SK-N-SH (cell line): ENCODE results near the gene PPME1. TPM values are rescaled to one million over a fixed set of nuclear protein-coding genes. Genes with fewer than 3 reads are reported as not detected.

Experiments used
- CTCF ChIA-PET: fragments of 300-600, 350-600 bp; formaldehyde crosslinking; extraction: SDS; loops from one replicate; lab custom pipeline; 2021; lab: Yijun Ruan, JAX
- POLR2A ChIA-PET: fragments of 350-600 bp; sonication (Branson Sonifier 250); formaldehyde crosslinking; extraction: SDS; loops from one replicate; lab custom pipeline; 2020; ENCODE audit warnings: antibody characterized with exemption, inconsistent platforms; lab: Yijun Ruan, JAX
- DNase-seq: peaks from one replicate; pipeline ENCODE4 v3.0.0; 2012
- H2AFZ ChIP-seq: fragments of 200-600 bp; sonication (generic); 2 replicates; pipeline ENCODE4 v1.8.1; 2016; ENCODE audit warnings: antibody characterized with exemption, mild to moderate bottlenecking, low read depth
- H3F3A ChIP-seq: fragments of 200-600 bp; sonication (generic); replicated peaks from 2 replicates; pipeline ENCODE3; 2016; ENCODE audit warnings: antibody characterized with exemption, mild to moderate bottlenecking; ENCODE audit not compliant: insufficient read depth
- H3K27ac ChIP-seq, 2 experiments: fragments of 200-500 bp in 1 of 2; fragments of 200-600 bp in 1 of 2; sonication (Bioruptor generic) in 1 of 2; sonication (generic), shearing (Covaris generic) in 1 of 2; 2 replicates each; pipeline versions ENCODE4 v1.5.1 to v1.6.1; 2014 to 2016; ENCODE audit warnings: low read depth in 2 of 2, inconsistent platforms in 1 of 2, low read length in 1 of 2, mild to moderate bottlenecking in 1 of 2, mixed read lengths in 1 of 2
- H3K27me3 ChIP-seq: fragments of 200-600 bp; sonication (generic), shearing (Covaris generic); 2 replicates; pipeline ENCODE4 v1.6.1; 2016; ENCODE audit warnings: mixed run types; ENCODE audit not compliant: insufficient read depth
- H3K36me3 ChIP-seq, 2 experiments: fragments of 200-500 bp in 1 of 2; fragments of 200-600 bp in 1 of 2; sonication (Bioruptor generic) in 1 of 2; sonication (generic) in 1 of 2; replicated peaks in 1 of 2; 2 replicates each; pipeline versions ENCODE3 to v1.5.1; 2014 to 2016; ENCODE audit warnings: low read length in 1 of 2, mild to moderate bottlenecking in 1 of 2; ENCODE audit not compliant: insufficient read depth in 2 of 2, control insufficient read depth in 1 of 2
- H3K4me1 ChIP-seq, 2 experiments: fragments of 200-500 bp in 1 of 2; fragments of 200-600 bp in 1 of 2; sonication (Bioruptor generic) in 1 of 2; sonication (generic), shearing (Covaris generic) in 1 of 2; 2 replicates each; pipeline versions ENCODE4 v1.5.1 to v1.6.1; 2014 to 2016; ENCODE audit warnings: low read depth in 1 of 2, low read length in 1 of 2, mixed run types in 1 of 2; ENCODE audit not compliant: insufficient read depth in 2 of 2, control insufficient read depth in 1 of 2
- H3K4me2 ChIP-seq: fragments of 200-600 bp; sonication (generic), shearing (Covaris generic); 2 replicates; pipeline ENCODE4 v1.6.1; 2017; ENCODE audit warnings: mixed run types
- H3K4me3 ChIP-seq, 2 experiments: fragments of 200-500 bp in 1 of 2; fragments of 200-600 bp in 1 of 2; sonication (Bioruptor generic) in 1 of 2; sonication (generic), shearing (Covaris generic) in 1 of 2; 2 replicates each; pipeline versions ENCODE4 v1.5.1 to v1.8.1; 2014 to 2016; ENCODE audit warnings: low read depth in 2 of 2, inconsistent platforms in 1 of 2, low read length in 1 of 2, mild to moderate bottlenecking in 1 of 2, mixed read lengths in 1 of 2, moderate library complexity in 1 of 2
- H3K79me2 ChIP-seq: fragments of 200-600 bp; sonication (generic); 2 replicates; pipeline ENCODE4 v1.8.1; 2017; ENCODE audit warnings: mild to moderate bottlenecking; ENCODE audit not compliant: insufficient read depth
- H3K9ac ChIP-seq: fragments of 200-600 bp; sonication (generic); 2 replicates; pipeline ENCODE4 v1.6.1; 2017; ENCODE audit warnings: mixed run types
- H3K9me2 ChIP-seq: fragments of 200-600 bp; sonication (generic); 2 replicates; pipeline ENCODE4 v1.6.1; 2017; ENCODE audit warnings: mixed run types
- H3K9me3 ChIP-seq: fragments of 200-600 bp; sonication (generic); 2 replicates; pipeline ENCODE4 v1.6.1; 2017; ENCODE audit warnings: mixed run types, mild to moderate bottlenecking, moderate library complexity
- H4K20me1 ChIP-seq: fragments of 200-600 bp; sonication (generic); 2 replicates; pipeline ENCODE4 v1.6.1; 2017; ENCODE audit warnings: mild to moderate bottlenecking, mixed run types; ENCODE audit not compliant: insufficient read depth
- CHD2 ChIP-seq: fragments of 150-350 bp; IDR thresholded peaks from 2 replicates; pipeline ENCODE4 v1.6.1; 2018; ENCODE audit warnings: low read length; ENCODE audit not compliant: partially characterized antibody
- ELF1 ChIP-seq: IDR thresholded peaks from 2 replicates; pipeline ENCODE4 v1.4.0; 2012
- EZH2phosphoT487 ChIP-seq: fragments of 200-600 bp; sonication (generic); IDR thresholded peaks from 2 replicates; pipeline ENCODE4 v1.6.1; 2017; ENCODE audit warnings: low read depth, mixed run types, mild to moderate bottlenecking, antibody characterized with exemption, moderate library complexity, borderline replicate concordance
- FOSL2 ChIP-seq: IDR thresholded peaks from 2 replicates; pipeline ENCODE4 v1.4.0; 2012; ENCODE audit warnings: low read depth, mild to moderate bottlenecking, moderate library complexity, borderline replicate concordance
- FOXJ3 ChIP-seq: sonication (generic); formaldehyde crosslinking; IDR thresholded peaks from 2 replicates; pipeline ENCODE4 v1.5.1; 2020; ENCODE audit warnings: mild to moderate bottlenecking, missing genetic modification reagents
- FOXM1 ChIP-seq: IDR thresholded peaks from 2 replicates; pipeline ENCODE4 v1.4.0; 2012; ENCODE audit warnings: low read depth, mild to moderate bottlenecking
- GABPA ChIP-seq: IDR thresholded peaks from 2 replicates; pipeline ENCODE4 v1.4.0; 2012; ENCODE audit warnings: low read depth, mild to moderate bottlenecking
- JUND ChIP-seq: IDR thresholded peaks from 2 replicates; pipeline ENCODE4 v1.4.0; 2012
- MXI1 ChIP-seq: IDR thresholded peaks from 2 replicates; pipeline ENCODE4 v1.6.1; 2012; ENCODE audit warnings: mild to moderate bottlenecking, low read depth, low read length, improper control_type of control experiment
- RAD21 ChIP-seq: IDR thresholded peaks from 2 replicates; pipeline ENCODE4 v1.6.1; 2012; ENCODE audit warnings: mild to moderate bottlenecking, low read length
- RCOR1 ChIP-seq: fragments of 150-350 bp; IDR thresholded peaks from 2 replicates; pipeline ENCODE4 v1.6.1; 2017; ENCODE audit warnings: antibody characterized with exemption, low read length
- RFX5 ChIP-seq: IDR thresholded peaks from 2 replicates; pipeline ENCODE4 v1.6.1; 2012; ENCODE audit warnings: mild to moderate bottlenecking, improper control_type of control experiment, low read length
- SIN3A ChIP-seq: IDR thresholded peaks from 2 replicates; pipeline ENCODE4 v1.6.1; 2012; ENCODE audit warnings: low read depth, mild to moderate bottlenecking, low read length, moderate library complexity, borderline replicate concordance
- TEAD4 ChIP-seq: IDR thresholded peaks from 2 replicates; pipeline ENCODE4 v1.4.0; 2012; ENCODE audit warnings: mild to moderate bottlenecking, borderline replicate concordance; ENCODE audit not compliant: insufficient read depth
- WGBS: methylation state at CpG from one replicate; pipeline ENCODE4 v1.1.6; 2017; ENCODE audit warnings: low lambda C conversion rate; 5-methylcytosine and 5-hydroxymethylcytosine counted together
- polyA plus RNA-seq, 3 experiments: library from polyadenylated mRNA; depleted of rRNA; stranded (reverse); fragments of >200 nt; gene quantifications; 2 replicates each; pipeline ENCODE4 v1.2.3, GENCODE V29; 2012
- TF ChIP-seq, protein P1 (sequence below): IDR thresholded peaks from 2 replicates; pipeline ENCODE4; 2012
- TF ChIP-seq, protein P2 (sequence below): IDR thresholded peaks from 2 replicates; pipeline ENCODE4 v1.4.0; 2012; ENCODE audit warnings: low read depth, borderline replicate concordance
- TF ChIP-seq, protein P3 (sequence below): fragments of 150-350 bp; IDR thresholded peaks from 2 replicates; pipeline ENCODE4 v1.6.1; 2016; ENCODE audit warnings: mild to moderate bottlenecking, low read depth, low read length
- TF ChIP-seq, protein P4 (sequence below): IDR thresholded peaks from 2 replicates; pipeline ENCODE4 v1.4.0; 2012; ENCODE audit warnings: low read depth

Gene PPME1
- polyA plus RNA-seq, 1 of the 3 experiments (the other 2 are of a cell fraction), result 107 TPM

DNA sequence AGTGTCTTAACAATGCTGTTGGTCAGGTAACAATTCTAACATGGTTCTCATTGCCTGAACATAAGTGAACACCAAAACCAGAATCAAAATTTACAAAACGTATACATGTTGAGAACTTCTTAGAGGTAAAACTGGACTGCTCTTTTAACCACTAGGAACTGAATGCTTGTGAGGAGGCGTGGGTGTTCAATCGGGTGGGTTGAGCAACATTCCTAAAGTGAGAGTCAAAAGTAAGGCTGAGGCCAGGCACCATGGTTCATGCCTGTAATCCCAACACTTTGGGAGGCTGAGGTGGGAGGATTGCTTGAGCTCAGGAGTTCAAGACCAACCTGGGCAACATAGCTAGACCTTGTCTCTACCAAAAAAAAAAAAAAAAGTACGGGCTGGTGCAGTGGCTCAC lies 11.5 kb downstream of the PPME1 start (continued):
- TF ChIP-seq, protein P1, sequence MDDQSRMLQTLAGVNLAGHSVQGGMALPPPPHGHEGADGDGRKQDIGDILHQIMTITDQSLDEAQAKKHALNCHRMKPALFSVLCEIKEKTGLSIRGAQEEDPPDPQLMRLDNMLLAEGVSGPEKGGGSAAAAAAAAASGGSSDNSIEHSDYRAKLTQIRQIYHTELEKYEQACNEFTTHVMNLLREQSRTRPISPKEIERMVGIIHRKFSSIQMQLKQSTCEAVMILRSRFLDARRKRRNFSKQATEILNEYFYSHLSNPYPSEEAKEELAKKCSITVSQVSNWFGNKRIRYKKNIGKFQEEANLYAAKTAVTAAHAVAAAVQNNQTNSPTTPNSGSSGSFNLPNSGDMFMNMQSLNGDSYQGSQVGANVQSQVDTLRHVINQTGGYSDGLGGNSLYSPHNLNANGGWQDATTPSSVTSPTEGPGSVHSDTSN, result no peak
- TF ChIP-seq TEAD4, result no peak
- no peak for TF ChIP-seq GABPA
- TF ChIP-seq RCOR1, result no peak
- no peak for TF ChIP-seq SIN3A
- TF ChIP-seq FOXJ3 (CRISPR knock-in tag), result no peak
- TF ChIP-seq, protein P2, sequence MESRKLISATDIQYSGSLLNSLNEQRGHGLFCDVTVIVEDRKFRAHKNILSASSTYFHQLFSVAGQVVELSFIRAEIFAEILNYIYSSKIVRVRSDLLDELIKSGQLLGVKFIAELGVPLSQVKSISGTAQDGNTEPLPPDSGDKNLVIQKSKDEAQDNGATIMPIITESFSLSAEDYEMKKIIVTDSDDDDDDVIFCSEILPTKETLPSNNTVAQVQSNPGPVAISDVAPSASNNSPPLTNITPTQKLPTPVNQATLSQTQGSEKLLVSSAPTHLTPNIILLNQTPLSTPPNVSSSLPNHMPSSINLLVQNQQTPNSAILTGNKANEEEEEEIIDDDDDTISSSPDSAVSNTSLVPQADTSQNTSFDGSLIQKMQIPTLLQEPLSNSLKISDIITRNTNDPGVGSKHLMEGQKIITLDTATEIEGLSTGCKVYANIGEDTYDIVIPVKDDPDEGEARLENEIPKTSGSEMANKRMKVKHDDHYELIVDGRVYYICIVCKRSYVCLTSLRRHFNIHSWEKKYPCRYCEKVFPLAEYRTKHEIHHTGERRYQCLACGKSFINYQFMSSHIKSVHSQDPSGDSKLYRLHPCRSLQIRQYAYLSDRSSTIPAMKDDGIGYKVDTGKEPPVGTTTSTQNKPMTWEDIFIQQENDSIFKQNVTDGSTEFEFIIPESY, result no peak

DNA sequence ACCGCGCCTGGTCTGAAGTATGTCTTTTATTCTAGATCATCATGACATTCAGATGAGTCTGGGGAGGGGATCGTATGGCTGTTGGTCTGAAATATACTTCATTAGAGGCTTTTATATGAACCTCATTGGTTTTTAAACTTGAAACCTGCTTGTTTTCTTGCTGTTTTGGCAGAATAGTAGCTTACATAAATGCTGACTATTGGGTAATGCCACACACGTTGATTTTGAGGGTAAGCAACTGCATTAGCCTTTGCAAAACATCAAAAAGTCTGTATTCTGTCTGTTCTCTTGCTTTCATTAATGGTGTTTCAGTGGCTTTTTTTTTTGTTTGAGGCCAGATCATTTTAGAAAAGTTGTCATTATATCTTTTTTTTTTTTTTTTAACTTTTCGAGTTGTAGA lies 14.2 kb downstream of the PPME1 start:
- Histone ChIP-seq H2AFZ (no peak overlapping the region), H3K9me2 (no peaks in the 10 kb centered on the region), H3F3A (peaks cover 25% of the 10 kb centered on the region), H3K27me3 (no peaks in the 10 kb centered on the region), H3K4me3 (no peak overlapping the region), H3K36me3 (peaks cover 6 to 37% of the 10 kb centered on the region in 2 experiments), H3K4me1 (no peaks in the 10 kb centered on the region), H3K9me3 (no peaks in the 10 kb centered on the region), H3K4me2 (no peak overlapping the region), H3K79me2 (peaks cover 94% of the 10 kb centered on the region), H3K27ac (no peak overlapping the region), H3K9ac (no peak overlapping the region), H4K20me1 (peaks cover 9% of the 10 kb centered on the region; the same call in 1 of the 2 replicates)
- CTCF ChIA-PET, result no interaction called here
- TF ChIP-seq, protein P3, sequence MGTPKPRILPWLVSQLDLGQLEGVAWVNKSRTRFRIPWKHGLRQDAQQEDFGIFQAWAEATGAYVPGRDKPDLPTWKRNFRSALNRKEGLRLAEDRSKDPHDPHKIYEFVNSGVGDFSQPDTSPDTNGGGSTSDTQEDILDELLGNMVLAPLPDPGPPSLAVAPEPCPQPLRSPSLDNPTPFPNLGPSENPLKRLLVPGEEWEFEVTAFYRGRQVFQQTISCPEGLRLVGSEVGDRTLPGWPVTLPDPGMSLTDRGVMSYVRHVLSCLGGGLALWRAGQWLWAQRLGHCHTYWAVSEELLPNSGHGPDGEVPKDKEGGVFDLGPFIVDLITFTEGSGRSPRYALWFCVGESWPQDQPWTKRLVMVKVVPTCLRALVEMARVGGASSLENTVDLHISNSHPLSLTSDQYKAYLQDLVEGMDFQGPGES, result no peak
- DNase-seq, result no peak
- POLR2A ChIA-PET, result no interaction called here
- WGBS, result 87% methylated on average over 5 of the region's 5 CpGs

DNA sequence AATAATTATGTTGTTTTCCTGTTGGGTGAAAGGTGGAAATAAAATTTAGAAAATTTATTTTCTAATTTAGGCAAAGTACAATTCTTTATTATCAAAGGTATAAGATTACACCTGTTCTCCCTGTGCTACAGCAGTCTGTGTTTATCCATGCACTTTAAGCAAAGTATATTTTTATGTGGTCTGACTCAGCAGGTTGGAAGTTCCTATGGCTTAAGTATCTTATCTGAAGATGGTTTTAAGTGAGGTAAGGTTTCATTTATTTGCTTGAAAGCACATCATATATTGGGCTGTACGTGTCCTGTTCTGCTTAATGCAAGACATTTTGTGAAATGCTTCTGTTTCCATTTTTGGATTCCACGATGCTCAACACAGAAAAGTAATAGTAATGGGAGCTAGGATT lies 14.6 kb downstream of the PPME1 start:
- Histone ChIP-seq H3K4me2 (no peak overlapping the region), H2AFZ (no peak overlapping the region), H3K9me3 (no peaks in the 10 kb centered on the region), H3K4me1 (no peaks in the 10 kb centered on the region), H3K4me3 (no peak overlapping the region), H3F3A (peaks cover 25% of the 10 kb centered on the region), H3K79me2 (peaks cover 94% of the 10 kb centered on the region), H3K36me3 (peaks cover 6 to 41% of the 10 kb centered on the region in 2 experiments), H3K9me2 (no peaks in the 10 kb centered on the region), H3K27ac (no peak overlapping the region), H3K9ac (no peak overlapping the region), H4K20me1 (peaks cover 8% of the 10 kb centered on the region; the same call in 1 of the 2 replicates), H3K27me3 (no peaks in the 10 kb centered on the region)
- WGBS, result 79% methylated on average over 2 of the region's 2 CpGs
- ChIA-PET POLR2A (no interaction called here), CTCF (interaction anchor here (1.3 kb wide), 1 partner anchor 14 kb away, joined by 3 read pairs; no protein-coding TSS in a partner anchor)
- no peak for DNase-seq
- TF ChIP-seq GABPA (no peak), CHD2 (no peak), MXI1 (no peak), JUND (no peak), ELF1 (no peak), FOXM1 (no peak), TEAD4 (no peak), FOXJ3 (CRISPR knock-in tag) (no peak), FOSL2 (no peak), RFX5 (no peak), EZH2phosphoT487 (no peak), RAD21 (no peak)
- TF ChIP-seq, protein P4, sequence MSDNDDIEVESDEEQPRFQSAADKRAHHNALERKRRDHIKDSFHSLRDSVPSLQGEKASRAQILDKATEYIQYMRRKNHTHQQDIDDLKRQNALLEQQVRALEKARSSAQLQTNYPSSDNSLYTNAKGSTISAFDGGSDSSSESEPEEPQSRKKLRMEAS, result no peak
